ENCODE data around the gene SBK2.

DNA sequence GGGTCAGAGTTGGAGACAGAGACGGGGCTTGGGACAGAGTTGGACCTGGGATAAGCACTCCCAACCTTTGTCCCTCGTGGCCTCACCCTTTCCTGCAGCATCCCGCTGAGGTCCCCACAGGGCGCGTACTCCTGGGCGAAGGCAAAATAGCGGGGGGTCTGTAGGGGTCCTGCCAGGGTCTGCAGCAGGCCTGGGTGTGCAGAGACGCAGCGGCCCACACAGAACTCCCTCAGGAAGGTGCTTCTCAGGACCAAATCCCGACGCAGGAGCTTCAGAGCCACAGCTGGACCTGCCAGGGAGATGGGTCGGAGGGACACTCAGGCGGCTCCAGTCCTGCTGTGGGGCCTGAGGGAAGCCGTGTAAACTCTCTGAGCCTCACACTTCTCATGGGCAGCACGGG is 7.1 kb upstream of the SBK2 start:
- TF ChIP-seq, protein P1, sequence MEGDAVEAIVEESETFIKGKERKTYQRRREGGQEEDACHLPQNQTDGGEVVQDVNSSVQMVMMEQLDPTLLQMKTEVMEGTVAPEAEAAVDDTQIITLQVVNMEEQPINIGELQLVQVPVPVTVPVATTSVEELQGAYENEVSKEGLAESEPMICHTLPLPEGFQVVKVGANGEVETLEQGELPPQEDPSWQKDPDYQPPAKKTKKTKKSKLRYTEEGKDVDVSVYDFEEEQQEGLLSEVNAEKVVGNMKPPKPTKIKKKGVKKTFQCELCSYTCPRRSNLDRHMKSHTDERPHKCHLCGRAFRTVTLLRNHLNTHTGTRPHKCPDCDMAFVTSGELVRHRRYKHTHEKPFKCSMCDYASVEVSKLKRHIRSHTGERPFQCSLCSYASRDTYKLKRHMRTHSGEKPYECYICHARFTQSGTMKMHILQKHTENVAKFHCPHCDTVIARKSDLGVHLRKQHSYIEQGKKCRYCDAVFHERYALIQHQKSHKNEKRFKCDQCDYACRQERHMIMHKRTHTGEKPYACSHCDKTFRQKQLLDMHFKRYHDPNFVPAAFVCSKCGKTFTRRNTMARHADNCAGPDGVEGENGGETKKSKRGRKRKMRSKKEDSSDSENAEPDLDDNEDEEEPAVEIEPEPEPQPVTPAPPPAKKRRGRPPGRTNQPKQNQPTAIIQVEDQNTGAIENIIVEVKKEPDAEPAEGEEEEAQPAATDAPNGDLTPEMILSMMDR (IDR thresholded peaks at IDR 0.05), result no peak
- TF ChIP-seq POLR2A (IDR thresholded peaks at IDR 0.05), result no peak

Measured in Peyer's patch (tissue), 4 donors.